Spleen (tissue), 7 donors: ENCODE measurements around the gene ADCY6.

Experiments used
- POLR2A ChIP-seq, 3 donors: fragments of 450-650 bp; IDR thresholded peaks; one replicate each; pipeline ENCODE4 v1.5.1; 2017; ENCODE audit warnings: antibody characterized with exemption in 3 of 3, mild to moderate bottlenecking in 1 of 3
- POLR2AphosphoS5 ChIP-seq, 3 donors: sonication (generic); formaldehyde crosslinking; IDR thresholded peaks; one replicate each; pipeline ENCODE4 v1.5.1; 2017; ENCODE audit warnings: antibody characterized with exemption in 3 of 3
- TF ChIP-seq, protein P1 (sequence below), 11 experiments: fragments of 200-600 bp in 7 of 11; fragments of 450-650 bp in 4 of 11; sonication (generic) in 4 of 11; IDR thresholded peaks in 8 of 11; conservative IDR thresholded peaks in 3 of 11; 1 replicate in 7 of 11; 2 replicates in 4 of 11; pipeline versions ENCODE4 v1.4.0 to v1.8.0; 2016 to 2021; ENCODE audit warnings: antibody characterized with exemption in 11 of 11, inconsistent platforms in 4 of 11, mild to moderate bottlenecking in 1 of 11
- donor health status: DM: no; HTN: no; CAD: no; lungs with moderate emphysema.
- donor health status: DM: no; HTN: no; CAD: no.
- donor health status: DM: no; HTN: no; CAD: no.

- TF ChIP-seq, protein P1, sequence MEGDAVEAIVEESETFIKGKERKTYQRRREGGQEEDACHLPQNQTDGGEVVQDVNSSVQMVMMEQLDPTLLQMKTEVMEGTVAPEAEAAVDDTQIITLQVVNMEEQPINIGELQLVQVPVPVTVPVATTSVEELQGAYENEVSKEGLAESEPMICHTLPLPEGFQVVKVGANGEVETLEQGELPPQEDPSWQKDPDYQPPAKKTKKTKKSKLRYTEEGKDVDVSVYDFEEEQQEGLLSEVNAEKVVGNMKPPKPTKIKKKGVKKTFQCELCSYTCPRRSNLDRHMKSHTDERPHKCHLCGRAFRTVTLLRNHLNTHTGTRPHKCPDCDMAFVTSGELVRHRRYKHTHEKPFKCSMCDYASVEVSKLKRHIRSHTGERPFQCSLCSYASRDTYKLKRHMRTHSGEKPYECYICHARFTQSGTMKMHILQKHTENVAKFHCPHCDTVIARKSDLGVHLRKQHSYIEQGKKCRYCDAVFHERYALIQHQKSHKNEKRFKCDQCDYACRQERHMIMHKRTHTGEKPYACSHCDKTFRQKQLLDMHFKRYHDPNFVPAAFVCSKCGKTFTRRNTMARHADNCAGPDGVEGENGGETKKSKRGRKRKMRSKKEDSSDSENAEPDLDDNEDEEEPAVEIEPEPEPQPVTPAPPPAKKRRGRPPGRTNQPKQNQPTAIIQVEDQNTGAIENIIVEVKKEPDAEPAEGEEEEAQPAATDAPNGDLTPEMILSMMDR (IDR thresholded peaks at IDR 0.05 in 8 of 11, conservative IDR thresholded peaks at IDR 0.05 in 3 of 11): peak; percentile 84 to 98 (median 94)
- TF ChIP-seq POLR2A (IDR thresholded peaks at IDR 0.05) (peak in 1 of 3 donors; percentile 1), POLR2AphosphoS5 (IDR thresholded peaks at IDR 0.05) (no peak)
These were observed 6.9 kb upstream of the ADCY6 start for GRCh38 chr12:48795550-48796455.
